H9 (cell line): ENCODE data around the gene ADGRB3. TPM values are rescaled to one million over a fixed set of nuclear protein-coding genes. Genes with fewer than 3 reads are reported as not detected.
A peak's percentile ranks its signal among the peaks of the same experiment; 100 is the strongest.

Source experiments
- DNase-seq: peaks from one replicate; pipeline ENCODE4 v3.0.0-alpha.2; 2017
- H2AFZ ChIP-seq: one replicate; pipeline ENCODE4 v1.6.1; 2013; ENCODE audit warnings: mild to moderate bottlenecking, low read length, control low read depth, moderate library complexity
- H2AK5ac ChIP-seq: 2 replicates; pipeline ENCODE4 v1.6.1; 2013; ENCODE audit warnings: low read length, control low read depth, mixed read lengths; ENCODE audit not compliant: insufficient read length
- H2BK120ac ChIP-seq: one replicate; pipeline ENCODE4 v1.6.1; 2013; ENCODE audit warnings: low read depth, mild to moderate bottlenecking, low read length, control low read depth, inconsistent platforms; ENCODE audit not compliant: poor library complexity, severe bottlenecking
- H2BK12ac ChIP-seq: 2 replicates; pipeline ENCODE4 v1.6.1; 2013; ENCODE audit warnings: low read length, control low read depth, mixed read lengths, low read depth; ENCODE audit not compliant: insufficient read length
- H2BK15ac ChIP-seq: 2 replicates; pipeline ENCODE4 v1.6.1; 2013; ENCODE audit warnings: low read depth, low read length, control low read depth
- H2BK20ac ChIP-seq: one replicate; pipeline ENCODE4 v1.6.1; 2013; ENCODE audit warnings: low read depth, mild to moderate bottlenecking, low read length, control low read depth, inconsistent platforms; ENCODE audit not compliant: poor library complexity, severe bottlenecking
- H2BK5ac ChIP-seq: 2 replicates; pipeline ENCODE4 v1.6.1; 2013; ENCODE audit warnings: low read length, control low read depth, mixed read lengths; ENCODE audit not compliant: insufficient read length
- H3K14ac ChIP-seq: 2 replicates; pipeline ENCODE4 v1.6.1; 2013; ENCODE audit warnings: low read length, control low read depth; ENCODE audit not compliant: insufficient read depth
- H3K18ac ChIP-seq: 2 replicates; pipeline ENCODE4 v1.6.1; 2013; ENCODE audit warnings: low read depth, mild to moderate bottlenecking, mixed read lengths, low read length, control low read depth; ENCODE audit not compliant: insufficient read length
- H3K23ac ChIP-seq: 2 replicates; pipeline ENCODE4 v1.6.1; 2013; ENCODE audit warnings: low read length, control low read depth, mixed read lengths, low read depth; ENCODE audit not compliant: insufficient read length
- H3K23me2 ChIP-seq: 2 replicates; pipeline ENCODE4 v1.6.1; 2013; ENCODE audit warnings: low read depth, mild to moderate bottlenecking, mixed read lengths, low read length, control low read depth; ENCODE audit not compliant: insufficient read length, poor library complexity, severe bottlenecking
- H3K27ac ChIP-seq: 2 replicates; pipeline ENCODE4 v1.5.1; 2013; ENCODE audit warnings: low read length, control low read depth, mixed read lengths, low read depth; ENCODE audit not compliant: insufficient read length
- H3K27me3 ChIP-seq: 2 replicates; pipeline ENCODE4 v1.6.1; 2013; ENCODE audit warnings: low read length, control low read depth, inconsistent platforms; ENCODE audit not compliant: insufficient read depth
- H3K4ac ChIP-seq: 2 replicates; pipeline ENCODE4 v1.6.1; 2013; ENCODE audit warnings: low read depth, mild to moderate bottlenecking, control low read depth, inconsistent platforms, low read length, moderate library complexity
- H3K4me1 ChIP-seq: 2 replicates; pipeline ENCODE4 v1.6.1; 2013; ENCODE audit warnings: low read length, control low read depth, inconsistent platforms; ENCODE audit not compliant: insufficient read depth
- H3K4me2 ChIP-seq: 2 replicates; pipeline ENCODE4 v1.6.1; 2013; ENCODE audit warnings: low read length, control low read depth, mixed read lengths; ENCODE audit not compliant: insufficient read length, insufficient read depth
- H3K56ac ChIP-seq: 2 replicates; pipeline ENCODE4 v1.6.1; 2013; ENCODE audit warnings: low read depth, mild to moderate bottlenecking, mixed read lengths, low read length, control low read depth; ENCODE audit not compliant: insufficient read length
- H3K79me1 ChIP-seq: 2 replicates; pipeline ENCODE4 v1.6.1; 2013; ENCODE audit warnings: low read depth, mild to moderate bottlenecking, moderate library complexity, low read length, control low read depth, inconsistent platforms; ENCODE audit not compliant: insufficient read depth, poor library complexity, severe bottlenecking
- H3K79me2 ChIP-seq: 2 replicates; pipeline ENCODE4 v1.6.1; 2013; ENCODE audit warnings: low read length, control low read depth, inconsistent platforms; ENCODE audit not compliant: insufficient read depth
- H3K9ac ChIP-seq: 2 replicates; pipeline ENCODE4 v1.6.1; 2013; ENCODE audit warnings: low read length, control low read depth, mixed read lengths; ENCODE audit not compliant: insufficient read length; ENCODE audit errors: extremely low read depth
- H3K9me3 ChIP-seq: one replicate; pipeline ENCODE4 v1.6.1; 2013; ENCODE audit warnings: low read depth, low read length, inconsistent platforms; ENCODE audit not compliant: control insufficient read depth
- H3T11ph ChIP-seq: one replicate; pipeline ENCODE4 v1.6.1; 2013; ENCODE audit warnings: mild to moderate bottlenecking, low read length, control low read depth, inconsistent platforms
- H4K20me1 ChIP-seq: one replicate; pipeline ENCODE4 v1.6.1; 2013; ENCODE audit not compliant: control insufficient read depth, insufficient read length, insufficient read depth
- H4K5ac ChIP-seq: 2 replicates; pipeline ENCODE4 v1.6.1; 2013; ENCODE audit warnings: low read depth, mild to moderate bottlenecking, mixed read lengths, low read length, control low read depth; ENCODE audit not compliant: insufficient read length
- H4K8ac ChIP-seq: replicated peaks from 2 replicates; pipeline ENCODE4 v1.6.1; 2013; ENCODE audit warnings: low read length, control low read depth, mixed read lengths, low read depth; ENCODE audit not compliant: insufficient read length
- H4K91ac ChIP-seq: 2 replicates; pipeline ENCODE4 v1.6.1; 2013; ENCODE audit warnings: low read depth, mild to moderate bottlenecking, moderate library complexity, mixed read lengths, low read length, control low read depth; ENCODE audit not compliant: insufficient read length
- H3K27ac Mint-ChIP-seq, 3 experiments: 2 replicates in 2 of 3; 3 replicates in 1 of 3; pipeline ENCODE4 v1.8.0; 2020 to 2021; ENCODE audit warnings: mixed read lengths in 3 of 3, mild to moderate bottlenecking in 1 of 3, moderate library complexity in 1 of 3
- H3K27me3 Mint-ChIP-seq: 2 replicates; pipeline ENCODE4 v1.8.0; 2021; ENCODE audit warnings: low read depth, mild to moderate bottlenecking, moderate library complexity, mixed read lengths
- H3K36me3 Mint-ChIP-seq, 3 experiments: 2 replicates in 2 of 3; 3 replicates in 1 of 3; pipeline ENCODE4 v1.8.0; 2020 to 2021; ENCODE audit warnings: low read depth in 3 of 3, mixed read lengths in 3 of 3; ENCODE audit not compliant: insufficient read depth in 1 of 3
- H3K4me1 Mint-ChIP-seq, 2 experiments: 2 replicates each; pipeline ENCODE4 v1.8.0; 2020; ENCODE audit warnings: mixed read lengths in 2 of 2
- H3K4me3 Mint-ChIP-seq, 2 experiments: 2 replicates in 1 of 2; 3 replicates in 1 of 2; pipeline ENCODE4 v1.8.0; 2020 to 2021; ENCODE audit warnings: mild to moderate bottlenecking in 2 of 2, mixed read lengths in 2 of 2, moderate library complexity in 1 of 2
- H3K9me3 Mint-ChIP-seq, 2 experiments: 2 replicates in 1 of 2; 3 replicates in 1 of 2; pipeline ENCODE4 v1.8.0; 2020; ENCODE audit warnings: mild to moderate bottlenecking in 2 of 2, mixed read lengths in 2 of 2, moderate library complexity in 1 of 2
- WGBS: extraction: QIAGEN DNeasy Blood & Tissue Kit; methylation state at CpG from one replicate; pipeline ENCODE4 v1.1.7; 2013; ENCODE audit warnings: missing lambda C conversion rate, low lambda C conversion rate, mixed read lengths; ENCODE audit not compliant: insufficient read length; ENCODE audit errors: extremely low coverage; 5-methylcytosine and 5-hydroxymethylcytosine counted together
- total RNA-seq: library from RNA; stranded (reverse); gene quantifications from 2 replicates; pipeline ENCODE4 v1.2.1, GENCODE V29; 2021
- TF ChIP-seq, protein P1 (sequence below): fragments of 200-600 bp; sonication (generic); conservative IDR thresholded peaks from 3 replicates; pipeline ENCODE4 v1.8.0; 2021; ENCODE audit warnings: antibody characterized with exemption, mild to moderate bottlenecking

Gene ADGRB3
- total RNA-seq, 1 experiment from 2014 or later: 0.37 TPM

DNA sequence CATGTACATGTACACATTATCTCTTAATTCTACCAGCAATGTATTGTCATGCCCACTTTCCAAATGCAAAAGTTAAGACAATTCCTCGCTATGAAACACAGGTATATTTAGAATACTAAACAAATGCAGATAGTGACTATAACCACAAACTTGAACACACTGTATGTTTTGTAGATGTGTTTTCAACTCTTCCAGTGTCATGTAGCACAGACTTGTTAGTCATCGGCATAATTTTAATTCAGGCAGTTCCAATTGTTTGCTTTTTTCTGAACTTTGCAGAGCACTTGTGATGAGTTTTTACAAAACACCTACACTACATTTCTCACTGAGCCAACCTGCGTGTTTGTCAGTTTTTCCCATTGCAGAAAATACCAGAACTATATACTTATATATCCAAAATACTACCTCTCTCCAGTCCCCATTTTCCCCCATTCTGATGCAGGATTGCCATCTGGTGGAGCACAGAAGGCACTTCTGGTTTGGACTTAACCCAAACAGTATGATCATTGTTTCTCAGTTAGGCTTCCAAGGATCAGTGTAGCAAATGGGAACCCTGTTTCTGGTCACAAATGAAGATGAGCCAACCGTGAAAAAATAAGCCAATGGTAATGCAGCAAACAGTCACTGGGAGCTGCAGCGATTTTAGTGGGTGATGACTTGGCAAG lies 143.4 kb downstream of the ADGRB3 start:
- Histone ChIP-seq H2AK5ac (no peak overlapping the region), H3K23ac (no peak overlapping the region), H3K18ac (no peak overlapping the region), H3K9ac (no peak overlapping the region), H3K4me2 (no peak overlapping the region), H2BK5ac (no peak overlapping the region), H3K23me2 (no peaks in the 10 kb centered on the region), H3K79me2 (no peaks in the 10 kb centered on the region), H3K79me1 (no peaks in the 10 kb centered on the region), H3K27me3 (no peaks in the 10 kb centered on the region), H2BK12ac (no peak overlapping the region), H2BK15ac (no peak overlapping the region), H4K91ac (no peak overlapping the region), H4K8ac (no peak overlapping the region), H3K27ac (no peak overlapping the region), H2BK20ac (no peak overlapping the region), H3K9me3 (no peaks in the 10 kb centered on the region), H3T11ph (no peak overlapping the region), H3K56ac (no peak overlapping the region), H3K4ac (no peak overlapping the region), H3K4me1 (no peaks in the 10 kb centered on the region), H3K14ac (no peak overlapping the region), H2AFZ (no peak overlapping the region), H2BK120ac (no peak overlapping the region), H4K5ac (no peak overlapping the region), H4K20me1 (no peaks in the 10 kb centered on the region)
- Mint-ChIP-seq H3K4me1 (no peaks in the 10 kb centered on the region), H3K9me3 (no peaks in the 10 kb centered on the region), H3K4me3 (no peak overlapping the region), H3K27me3 (no peaks in the 10 kb centered on the region; the same call in 1 of the 2 replicates), H3K36me3 (no peaks in the 10 kb centered on the region; a peak in 1 of 7 replicates), H3K27ac (peak overlapping the region in 1 of 3 experiments; percentile 10; a peak in 1 of 7 replicates)
- WGBS: no CpG with 5 or more reads among the region's 5 CpGs
- peak; percentile 36 for DNase-seq
- TF ChIP-seq, protein P1, sequence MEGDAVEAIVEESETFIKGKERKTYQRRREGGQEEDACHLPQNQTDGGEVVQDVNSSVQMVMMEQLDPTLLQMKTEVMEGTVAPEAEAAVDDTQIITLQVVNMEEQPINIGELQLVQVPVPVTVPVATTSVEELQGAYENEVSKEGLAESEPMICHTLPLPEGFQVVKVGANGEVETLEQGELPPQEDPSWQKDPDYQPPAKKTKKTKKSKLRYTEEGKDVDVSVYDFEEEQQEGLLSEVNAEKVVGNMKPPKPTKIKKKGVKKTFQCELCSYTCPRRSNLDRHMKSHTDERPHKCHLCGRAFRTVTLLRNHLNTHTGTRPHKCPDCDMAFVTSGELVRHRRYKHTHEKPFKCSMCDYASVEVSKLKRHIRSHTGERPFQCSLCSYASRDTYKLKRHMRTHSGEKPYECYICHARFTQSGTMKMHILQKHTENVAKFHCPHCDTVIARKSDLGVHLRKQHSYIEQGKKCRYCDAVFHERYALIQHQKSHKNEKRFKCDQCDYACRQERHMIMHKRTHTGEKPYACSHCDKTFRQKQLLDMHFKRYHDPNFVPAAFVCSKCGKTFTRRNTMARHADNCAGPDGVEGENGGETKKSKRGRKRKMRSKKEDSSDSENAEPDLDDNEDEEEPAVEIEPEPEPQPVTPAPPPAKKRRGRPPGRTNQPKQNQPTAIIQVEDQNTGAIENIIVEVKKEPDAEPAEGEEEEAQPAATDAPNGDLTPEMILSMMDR: peak; percentile 82
